ENCODE results near the gene ABCD3. TPM values are rescaled to one million over a fixed set of nuclear protein-coding genes. Genes with fewer than 3 reads are reported as not detected.

ABCD3 gene
- total and polyA plus RNA-seq, 2 of the 13 experiments (the other 11 are each of a cell fraction or from before 2014, with no cell fraction given), result 27.5 to 166 TPM

DNA sequence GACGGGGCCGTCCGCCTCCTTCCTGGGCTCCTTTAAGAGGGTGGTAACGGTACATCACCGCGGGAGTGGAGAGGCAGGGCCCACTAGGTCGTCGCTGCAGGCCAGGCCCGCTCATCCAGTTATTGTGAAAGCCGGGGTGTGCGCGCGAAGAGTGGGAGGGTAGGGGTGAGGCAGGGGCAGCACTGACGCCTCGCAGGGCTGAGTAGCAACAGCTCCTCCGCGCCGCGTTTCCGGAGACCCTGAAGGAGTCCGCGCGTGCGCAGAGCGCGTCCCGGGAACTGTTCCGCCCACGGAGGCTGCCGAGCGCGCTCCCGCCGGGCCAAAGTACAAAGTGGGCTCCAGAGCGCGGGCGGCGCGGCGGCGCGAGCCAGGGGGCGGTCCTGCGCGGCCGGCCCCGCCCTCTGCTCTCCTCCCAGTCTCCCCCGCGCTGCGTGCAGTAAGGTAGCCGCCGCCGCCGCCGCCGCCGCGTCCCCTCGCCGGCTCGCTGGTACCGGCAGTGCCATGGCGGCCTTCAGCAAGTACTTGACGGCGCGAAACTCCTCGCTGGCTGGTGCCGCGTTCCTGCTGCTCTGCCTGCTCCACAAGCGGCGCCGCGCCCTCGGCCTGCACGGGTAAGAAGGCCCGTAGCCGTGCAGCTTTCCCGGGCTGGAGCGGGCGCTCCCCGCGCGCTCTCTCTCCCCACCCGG, at the start of gene ABCD3 (continued):
- TF ChIP-seq, protein P1, sequence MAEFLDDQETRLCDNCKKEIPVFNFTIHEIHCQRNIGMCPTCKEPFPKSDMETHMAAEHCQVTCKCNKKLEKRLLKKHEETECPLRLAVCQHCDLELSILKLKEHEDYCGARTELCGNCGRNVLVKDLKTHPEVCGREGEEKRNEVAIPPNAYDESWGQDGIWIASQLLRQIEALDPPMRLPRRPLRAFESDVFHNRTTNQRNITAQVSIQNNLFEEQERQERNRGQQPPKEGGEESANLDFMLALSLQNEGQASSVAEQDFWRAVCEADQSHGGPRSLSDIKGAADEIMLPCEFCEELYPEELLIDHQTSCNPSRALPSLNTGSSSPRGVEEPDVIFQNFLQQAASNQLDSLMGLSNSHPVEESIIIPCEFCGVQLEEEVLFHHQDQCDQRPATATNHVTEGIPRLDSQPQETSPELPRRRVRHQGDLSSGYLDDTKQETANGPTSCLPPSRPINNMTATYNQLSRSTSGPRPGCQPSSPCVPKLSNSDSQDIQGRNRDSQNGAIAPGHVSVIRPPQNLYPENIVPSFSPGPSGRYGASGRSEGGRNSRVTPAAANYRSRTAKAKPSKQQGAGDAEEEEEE (CRISPR knock-in tag; IDR thresholded peaks at IDR 0.05; ENCODE audit: borderline replicate concordance), result 0 out of 2 replicates have a peak, but pooled peaks have one; percentile 72
- TF ChIP-seq ZNF563 (CRISPR knock-in tag; IDR thresholded peaks at IDR 0.05) (peak; percentile 73; the same call in 1 of the 2 replicates), ZNF33A (CRISPR knock-in tag; IDR thresholded peaks at IDR 0.05; ENCODE audit: borderline replicate concordance) (no peak), ATRX (CRISPR knock-in tag; IDR thresholded peaks at IDR 0.05; ENCODE audit: borderline replicate concordance) (no peak), ZKSCAN8 (CRISPR knock-in tag; IDR thresholded peaks at IDR 0.05; ENCODE audit: borderline replicate concordance) (no peak), HOXA3 (CRISPR knock-in tag; IDR thresholded peaks at IDR 0.05) (peak; percentile 90), ZNF292 (CRISPR knock-in tag; IDR thresholded peaks at IDR 0.05; ENCODE audit: borderline replicate concordance, low read depth) (peak; percentile 53), JUNB (CRISPR knock-in tag; IDR thresholded peaks at IDR 0.05; ENCODE audit: borderline replicate concordance) (no peak), DNMT1 (CRISPR knock-in tag; IDR thresholded peaks at IDR 0.05) (no peak; the same call in 1 of the 2 replicates), ZNF34 (CRISPR knock-in tag; IDR thresholded peaks at IDR 0.05; ENCODE audit: borderline replicate concordance) (0 out of 2 replicates have a peak, but pooled peaks have one; percentile 22), ZNF30 (CRISPR knock-in tag; IDR thresholded peaks at IDR 0.05) (no peak), RFX5 (IDR thresholded peaks at IDR 0.05; ENCODE audit: low read depth, low read length) (no peak; the same call in 1 of the 2 replicates), KLF16 (CRISPR knock-in tag; IDR thresholded peaks at IDR 0.05) (peak in 1 of 2 experiments; percentile 86; a peak in 2 of 4 replicates), ZNF644 (CRISPR knock-in tag; IDR thresholded peaks at IDR 0.05; ENCODE audit: low read depth) (no peak), ZNF577 (CRISPR knock-in tag; IDR thresholded peaks at IDR 0.05; ENCODE audit: borderline replicate concordance, low read depth) (no peak), ZNF552 (CRISPR knock-in tag; IDR thresholded peaks at IDR 0.05; ENCODE audit: borderline replicate concordance) (0 out of 2 replicates have a peak, but pooled peaks have one; percentile 59), ZNF253 (CRISPR knock-in tag; IDR thresholded peaks at IDR 0.05; ENCODE audit: borderline replicate concordance) (no peak), BRF2 (CRISPR knock-in tag; IDR thresholded peaks at IDR 0.05) (peak; percentile 18; the same call in 1 of the 2 replicates)
- TF ChIP-seq, protein P2, sequence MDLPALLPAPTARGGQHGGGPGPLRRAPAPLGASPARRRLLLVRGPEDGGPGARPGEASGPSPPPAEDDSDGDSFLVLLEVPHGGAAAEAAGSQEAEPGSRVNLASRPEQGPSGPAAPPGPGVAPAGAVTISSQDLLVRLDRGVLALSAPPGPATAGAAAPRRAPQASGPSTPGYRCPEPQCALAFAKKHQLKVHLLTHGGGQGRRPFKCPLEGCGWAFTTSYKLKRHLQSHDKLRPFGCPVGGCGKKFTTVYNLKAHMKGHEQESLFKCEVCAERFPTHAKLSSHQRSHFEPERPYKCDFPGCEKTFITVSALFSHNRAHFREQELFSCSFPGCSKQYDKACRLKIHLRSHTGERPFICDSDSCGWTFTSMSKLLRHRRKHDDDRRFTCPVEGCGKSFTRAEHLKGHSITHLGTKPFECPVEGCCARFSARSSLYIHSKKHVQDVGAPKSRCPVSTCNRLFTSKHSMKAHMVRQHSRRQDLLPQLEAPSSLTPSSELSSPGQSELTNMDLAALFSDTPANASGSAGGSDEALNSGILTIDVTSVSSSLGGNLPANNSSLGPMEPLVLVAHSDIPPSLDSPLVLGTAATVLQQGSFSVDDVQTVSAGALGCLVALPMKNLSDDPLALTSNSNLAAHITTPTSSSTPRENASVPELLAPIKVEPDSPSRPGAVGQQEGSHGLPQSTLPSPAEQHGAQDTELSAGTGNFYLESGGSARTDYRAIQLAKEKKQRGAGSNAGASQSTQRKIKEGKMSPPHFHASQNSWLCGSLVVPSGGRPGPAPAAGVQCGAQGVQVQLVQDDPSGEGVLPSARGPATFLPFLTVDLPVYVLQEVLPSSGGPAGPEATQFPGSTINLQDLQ (CRISPR knock-in tag; IDR thresholded peaks at IDR 0.05), result peak; percentile 88; the same call in 1 of the 2 replicates
- TF ChIP-seq, protein P3, sequence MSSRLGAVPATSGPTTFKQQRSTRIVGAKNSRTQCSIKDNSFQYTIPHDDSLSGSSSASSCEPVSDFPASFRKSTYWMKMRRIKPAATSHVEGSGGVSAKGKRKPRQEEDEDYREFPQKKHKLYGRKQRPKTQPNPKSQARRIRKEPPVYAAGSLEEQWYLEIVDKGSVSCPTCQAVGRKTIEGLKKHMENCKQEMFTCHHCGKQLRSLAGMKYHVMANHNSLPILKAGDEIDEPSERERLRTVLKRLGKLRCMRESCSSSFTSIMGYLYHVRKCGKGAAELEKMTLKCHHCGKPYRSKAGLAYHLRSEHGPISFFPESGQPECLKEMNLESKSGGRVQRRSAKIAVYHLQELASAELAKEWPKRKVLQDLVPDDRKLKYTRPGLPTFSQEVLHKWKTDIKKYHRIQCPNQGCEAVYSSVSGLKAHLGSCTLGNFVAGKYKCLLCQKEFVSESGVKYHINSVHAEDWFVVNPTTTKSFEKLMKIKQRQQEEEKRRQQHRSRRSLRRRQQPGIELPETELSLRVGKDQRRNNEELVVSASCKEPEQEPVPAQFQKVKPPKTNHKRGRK (CRISPR knock-in tag; IDR thresholded peaks at IDR 0.05), result no peak; the same call in 1 of the 2 replicates

Data from HepG2 (cell line).